SH-SY5Y (cell line): ENCODE data around the gene SIGLECL1.

Experiments
- GATA2 ChIP-seq: IDR thresholded peaks from 2 replicates; pipeline ENCODE4 v1.6.1; 2011; ENCODE audit warnings: mild to moderate bottlenecking, low read depth, low read length
- GATA3 ChIP-seq: IDR thresholded peaks from 2 replicates; pipeline ENCODE4 v1.6.1; 2011; ENCODE audit warnings: low read depth, mild to moderate bottlenecking, low read length, moderate library complexity

DNA sequence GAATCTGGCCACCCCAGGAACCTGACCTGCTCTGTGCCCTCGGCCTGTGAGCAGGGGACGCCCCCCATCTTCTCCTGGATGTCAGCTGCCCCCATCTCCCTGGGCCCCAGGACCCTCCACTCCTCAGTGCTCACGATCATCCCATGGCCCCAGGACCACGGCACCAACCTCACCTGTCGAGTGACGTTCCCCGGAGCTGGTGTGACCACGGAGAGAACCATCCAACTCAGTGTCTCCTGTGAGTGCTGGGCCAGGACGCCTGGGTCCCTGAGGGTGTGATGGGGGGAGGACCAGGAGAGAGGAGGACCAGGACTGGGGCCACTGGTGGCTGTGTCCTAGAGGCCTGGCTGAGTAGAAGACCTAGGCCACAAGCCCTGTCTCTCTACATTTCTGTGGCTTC, 39.0 kb upstream of the SIGLECL1 start:
- TF ChIP-seq GATA3 (no peak), GATA2 (no peak)
